ENCODE data around the gene TBC1D2. TPM values are rescaled to one million over a fixed set of nuclear protein-coding genes. Genes with fewer than 3 reads are reported as not detected.

Gene TBC1D2
- total and polyA plus RNA-seq, 10 of the 15 experiments (the other 5 are each of a cell fraction or from before 2014, with no cell fraction given): 0.04 to 1.6 (median 1.1) TPM

- SMC1A ChIA-PET (ENCODE audit: uncharacterized antibody, unreplicated experiment): interaction anchor here (0.6 kb wide), 1 partner anchor 122 kb away, joined by 3 read pairs; no protein-coding TSS in a partner anchor
- POLR2A ChIA-PET: interaction anchor here (0.6 kb wide), 1 partner anchor 305 kb away, joined by 4 read pairs; no protein-coding TSS in a partner anchor
- FAIRE-seq (no peak), ATAC-seq (peak; percentile 31; the same call in 1 of the 3 replicates), DNase-seq (ENCODE audit: low read depth, low spot score) (peak; percentile 2)
- no peaks in the 10 kb centered on the region for H4K20me1 ChIP-seq (ENCODE audit: control insufficient read depth, insufficient read depth)
- peaks cover 7% of the 10 kb centered on the region; the same call in 1 of the 2 replicates for H3K4me1 ChIP-seq (ENCODE audit: control insufficient read depth, insufficient read depth, low read length)
- H2AFZ ChIP-seq (ENCODE audit: control insufficient read depth, low read depth, low read length): peak overlapping the region; percentile 66
- H3K4me2 ChIP-seq (ENCODE audit: control insufficient read depth, insufficient read depth): no peak overlapping the region
- H3K27ac ChIP-seq (ENCODE audit: control insufficient read depth, insufficient read depth): no peak overlapping the region
- no peaks in the 10 kb centered on the region for H3K36me3 ChIP-seq (ENCODE audit: control insufficient read depth in 2 of 2, insufficient read depth in 2 of 2, low read length in 1 of 2)
- in situ Hi-C loops (cut with MboI): no loop called here
- RAD21 ChIA-PET (ENCODE audit: unreplicated experiment): no interaction called here
- H3K9ac ChIP-seq (ENCODE audit: control insufficient read depth, insufficient read depth, low read length): no peak overlapping the region
- TF ChIP-seq ZSCAN29 (IDR thresholded peaks at IDR 0.05) (no peak), ZBED1 (IDR thresholded peaks at IDR 0.05; ENCODE audit: borderline replicate concordance) (no peak), FOS (IDR thresholded peaks at IDR 0.05; ENCODE audit: borderline replicate concordance, extremely low read depth, insufficient read length) (no peak), BHLHE40 (IDR thresholded peaks at IDR 0.05; ENCODE audit: borderline replicate concordance in 1 of 2, low read depth in 2 of 2, low read length in 1 of 2) (no peak), NR2F1 (conservative IDR thresholded peaks at IDR 0.05) (no peak)
- intact Hi-C loops (cut with micrococcal nuclease; ENCODE audit: unreplicated experiment): no loop called here
- CTCF ChIA-PET: interaction anchor here (1.6 kb wide), 1 partner anchor 34 kb away, joined by 4 read pairs; no protein-coding TSS in a partner anchor
- no peaks in the 10 kb centered on the region for H3K27me3 ChIP-seq (replicated peaks in 1 of 2; ENCODE audit: control insufficient read depth in 2 of 2, insufficient read depth in 2 of 2, low read length in 1 of 2)
- no peak overlapping the region for H3K4me3 ChIP-seq
- no peaks in the 10 kb centered on the region for H3K9me3 ChIP-seq (replicated peaks; ENCODE audit: control insufficient read depth, insufficient read depth, low read length)
- BruUV-seq (replicated peaks): no TSS peak
- H3K79me2 ChIP-seq (ENCODE audit: control insufficient read depth, insufficient read depth, low read length): no peaks in the 10 kb centered on the region
- WGBS (ENCODE audit: insufficient coverage, insufficient replicate concordance, low lambda C conversion rate, missing lambda C conversion rate): 34% methylated on average over 6 of the region's 6 CpGs
These were observed 24.7 kb downstream of the TBC1D2 start for GRCh38 chr9:98230789-98231188.

- Histone ChIP-seq H2AFZ (ENCODE audit: control insufficient read depth, low read depth, low read length) (no peak overlapping the region), H3K4me1 (ENCODE audit: control insufficient read depth, insufficient read depth, low read length) (peaks cover 7% of the 10 kb centered on the region; the same call in 1 of the 2 replicates), H4K20me1 (ENCODE audit: control insufficient read depth, insufficient read depth) (no peaks in the 10 kb centered on the region), H3K4me2 (ENCODE audit: control insufficient read depth, insufficient read depth) (no peak overlapping the region), H3K79me2 (ENCODE audit: control insufficient read depth, insufficient read depth, low read length) (no peaks in the 10 kb centered on the region), H3K9ac (ENCODE audit: control insufficient read depth, insufficient read depth, low read length) (no peak overlapping the region), H3K4me3 (no peak overlapping the region), H3K36me3 (ENCODE audit: control insufficient read depth in 2 of 2, insufficient read depth in 2 of 2, low read length in 1 of 2) (no peaks in the 10 kb centered on the region), H3K27me3 (replicated peaks in 1 of 2; ENCODE audit: control insufficient read depth in 2 of 2, insufficient read depth in 2 of 2, low read length in 1 of 2) (no peaks in the 10 kb centered on the region), H3K9me3 (replicated peaks; ENCODE audit: control insufficient read depth, insufficient read depth, low read length) (no peaks in the 10 kb centered on the region), H3K27ac (ENCODE audit: control insufficient read depth, insufficient read depth) (no peak overlapping the region)
- DNase-seq (ENCODE audit: low read depth, low spot score) (no peak), ATAC-seq (no peak), FAIRE-seq (no peak)
- intact Hi-C loops (cut with micrococcal nuclease; ENCODE audit: unreplicated experiment): no loop called here
- RAD21 ChIA-PET (ENCODE audit: unreplicated experiment): interaction anchor here (1.1 kb wide), 1 partner anchor 27 kb away, joined by 4 read pairs; no protein-coding TSS in a partner anchor
- 51% methylated on average over 6 of the region's 6 CpGs for WGBS (ENCODE audit: insufficient coverage, insufficient replicate concordance, low lambda C conversion rate, missing lambda C conversion rate)
- BruUV-seq (replicated peaks): no TSS peak
- SMC1A ChIA-PET (ENCODE audit: uncharacterized antibody, unreplicated experiment): no interaction called here
- POLR2A ChIA-PET: no interaction called here
- CTCF ChIA-PET: interaction anchor here (1.6 kb wide), 1 partner anchor 35 kb away, joined by 4 read pairs; no protein-coding TSS in a partner anchor
- in situ Hi-C loops (cut with MboI): no loop called here
- TF ChIP-seq ZNF274 (IDR thresholded peaks at IDR 0.05; ENCODE audit: insufficient read depth, insufficient read length) (no peak), MEF2A (IDR thresholded peaks at IDR 0.05; ENCODE audit: insufficient read depth, low read depth, low read length) (no peak), BRCA1 (IDR thresholded peaks at IDR 0.05; ENCODE audit: low read depth, low read length) (no peak), NFXL1 (IDR thresholded peaks at IDR 0.05; ENCODE audit: borderline replicate concordance) (no peak), NFYB (IDR thresholded peaks at IDR 0.05; ENCODE audit: insufficient read depth, low read depth, low read length) (no peak), IRF5 (IDR thresholded peaks at IDR 0.05; ENCODE audit: borderline replicate concordance) (no peak), IRF3 (IDR thresholded peaks at IDR 0.05) (no peak)
These were observed 25.1 kb downstream of the TBC1D2 start for GRCh38 chr9:98230304-98230703.
